GM12865 (cell line): ENCODE results near the gene C2orf49.
A peak's percentile ranks its signal among the peaks of the same experiment; 100 is the strongest.

Source experiments
- DNase-seq: peaks from one replicate; pipeline ENCODE4 v3.0.0; 2010; ENCODE audit warnings: low read depth
- H3K4me3 ChIP-seq: 2 replicates; pipeline ENCODE4 v1.5.1; 2011; ENCODE audit warnings: mild to moderate bottlenecking, low read depth, low read length, control low read depth
- CTCF ChIP-seq: IDR thresholded peaks from 2 replicates; pipeline ENCODE4 v1.5.1; 2011; ENCODE audit warnings: low read length, control low read depth, low read depth, inconsistent platforms; ENCODE audit not compliant: insufficient read depth; ENCODE audit errors: missing control alignments

C2orf49 gene

DNA sequence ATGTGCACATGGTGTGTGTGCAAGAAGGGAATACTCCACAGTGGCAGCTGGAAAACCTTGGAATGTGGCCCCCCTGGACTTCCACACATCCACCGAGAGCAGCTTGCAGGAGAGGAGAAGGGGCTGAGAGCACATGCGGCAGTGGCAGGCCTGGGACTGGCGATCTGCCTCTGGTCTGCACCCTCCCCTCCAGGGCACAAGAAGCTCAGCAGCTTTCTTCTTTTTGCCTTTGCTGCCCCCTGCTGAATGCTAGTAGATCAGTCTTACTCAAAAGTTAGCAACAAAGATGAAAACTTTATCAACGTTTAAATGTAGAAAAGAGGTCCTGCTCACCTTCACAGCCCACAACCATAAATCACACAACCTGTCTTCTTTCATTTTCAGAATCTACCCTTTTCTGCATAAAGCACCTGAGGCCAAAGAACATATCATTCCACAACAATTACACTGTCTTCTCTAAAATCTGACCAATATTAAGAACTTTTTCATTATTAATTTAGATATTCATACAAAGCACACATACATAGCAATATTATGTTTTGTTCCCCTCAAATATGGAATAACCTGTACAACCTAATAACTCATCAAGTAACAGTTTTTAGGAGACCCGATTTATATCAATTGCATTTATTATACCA is 42.4 kb upstream of the C2orf49 start:
- TF ChIP-seq CTCF: peak; percentile 45
- no peak overlapping the region for H3K4me3 ChIP-seq
- peak; percentile 52 for DNase-seq

DNA sequence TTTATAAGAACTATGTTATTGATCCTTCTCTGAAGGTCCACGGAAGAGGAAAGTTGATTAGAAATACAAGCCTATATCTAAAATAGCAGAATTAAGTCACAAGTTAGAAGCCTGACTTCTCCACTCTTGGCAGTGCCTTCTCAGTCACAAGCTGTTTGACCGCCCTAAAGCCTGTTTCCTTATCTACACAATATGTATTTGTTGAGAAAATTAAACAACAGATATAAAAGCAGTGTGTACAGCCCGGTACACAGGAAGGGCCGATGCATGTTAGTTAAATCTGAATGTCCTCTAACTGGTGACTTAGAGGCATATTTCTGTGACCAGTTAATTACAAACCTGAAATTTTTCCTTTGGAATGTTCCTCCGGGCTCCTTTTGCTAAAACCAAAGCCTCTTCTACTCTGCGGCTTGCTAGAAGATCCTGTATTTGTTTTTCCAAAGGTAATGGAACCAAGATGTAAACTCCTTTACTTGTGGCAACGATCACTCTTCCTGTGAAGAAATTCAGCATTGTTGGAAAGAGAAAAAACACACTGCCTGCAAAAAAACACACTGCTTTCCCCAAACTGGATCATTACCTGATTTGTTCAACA is 41.2 kb upstream of the C2orf49 start:
- no peak for DNase-seq
- no peak for TF ChIP-seq CTCF
- no peak overlapping the region for H3K4me3 ChIP-seq

- TF ChIP-seq CTCF: no peak
- DNase-seq: no peak
- no peak overlapping the region for H3K4me3 ChIP-seq
Observed at GRCh38 chr2:105297216-105297615, 40.1 kb upstream of the C2orf49 start.

GRCh38 chr2:105298017-105298416 is 39.3 kb upstream of the C2orf49 start:
- DNase-seq: no peak
- H3K4me3 ChIP-seq: no peak overlapping the region
- TF ChIP-seq CTCF: no peak

DNA sequence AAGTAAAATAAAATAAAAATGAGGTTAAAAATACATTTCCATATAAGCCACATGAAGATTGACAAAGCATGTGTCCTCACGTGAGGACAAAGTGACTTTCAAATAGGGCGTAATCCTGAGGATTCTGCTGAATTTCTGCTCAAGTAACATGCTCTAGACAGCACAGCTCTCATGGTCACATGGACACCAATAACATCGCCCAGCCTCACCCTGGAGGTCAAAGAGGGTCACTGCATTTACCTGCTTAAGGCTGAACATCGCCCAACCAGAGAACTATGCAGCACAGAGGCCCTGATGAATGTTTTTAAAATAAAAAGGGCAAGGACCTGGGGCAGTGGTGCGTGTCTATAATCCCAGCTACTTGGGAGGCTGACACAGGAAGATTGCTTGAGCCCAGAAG is 38.0 kb upstream of the C2orf49 start:
- DNase-seq: peak; percentile 12
- TF ChIP-seq CTCF: no peak
- H3K4me3 ChIP-seq: no peak overlapping the region

DNA sequence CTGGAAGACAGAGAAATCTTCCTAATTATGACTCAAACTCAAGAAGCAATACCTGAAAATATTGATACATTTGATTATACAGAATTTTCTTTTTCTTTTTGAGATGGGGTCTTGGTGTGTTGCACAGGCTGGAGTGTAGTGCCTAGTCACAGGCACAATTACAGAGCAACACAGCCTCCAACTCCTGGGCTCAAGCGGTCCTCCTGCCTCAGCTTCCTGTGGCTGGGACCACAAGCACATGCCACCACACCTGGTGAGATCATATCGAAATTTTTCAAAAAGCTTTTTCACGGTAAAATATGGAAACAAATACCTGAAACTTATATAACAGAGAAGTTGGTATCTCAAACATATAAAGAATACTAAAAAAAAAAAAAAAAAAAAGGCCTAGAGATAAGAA is 35.7 kb upstream of the C2orf49 start:
- H3K4me3 ChIP-seq: no peak overlapping the region
- DNase-seq: no peak
- TF ChIP-seq CTCF: no peak

GRCh38 chr2:105307146-105307545 is 30.2 kb upstream of the C2orf49 start:
- no peak for TF ChIP-seq CTCF
- no peak overlapping the region for H3K4me3 ChIP-seq
- DNase-seq: no peak
